Endothelial cell of umbilical vein (primary cell): ENCODE measurements around the gene CD55. TPM values are rescaled to one million over a fixed set of nuclear protein-coding genes. Genes with fewer than 3 reads are reported as not detected.
A peak's percentile ranks its signal among the peaks of the same experiment; 100 is the strongest.

Experiments
- BruUV-seq: library from RNA; stranded (reverse); fragments of 400-500 nt; replicated peaks from 2 replicates; lab custom pipeline; 2021; lab: Mats Ljungman, UMichigan
- CTCF ChIA-PET: fragments of 300-600, 350-600 bp; sonication (Branson Sonifier 250); formaldehyde crosslinking; loops from one replicate; lab custom pipeline; 2021; ENCODE audit warnings: antibody characterized with exemption, inconsistent platforms; lab: Charles Lee
- POLR2A ChIA-PET: fragments of 300-600, 350-600 bp; sonication (Branson Sonifier 250); formaldehyde crosslinking; loops from one replicate; lab custom pipeline; 2021; ENCODE audit warnings: antibody characterized with exemption, inconsistent platforms; lab: Charles Lee
- DNase-seq: peaks from one replicate; pipeline ENCODE4 v3.0.0-alpha.2; 2011; ENCODE audit warnings: low read depth, low spot score
- FAIRE-seq: peaks from 2 replicates; lab custom pipeline; 2011; peaks lifted over from hg19 to GRCh38; lab: Jason Lieb, UNC
- H2AFZ ChIP-seq: 2 replicates; pipeline ENCODE4 v1.6.0; 2012; ENCODE audit warnings: low read depth, low read length, control low read depth, inconsistent platforms
- H3K27ac ChIP-seq: 2 replicates; pipeline ENCODE4 v1.5.1; 2011; ENCODE audit warnings: low read depth, mild to moderate bottlenecking, control low read depth, low read length, moderate library complexity; ENCODE audit not compliant: insufficient read depth
- H3K27me3 ChIP-seq, 2 experiments: 2 replicates each; pipeline versions ENCODE4 v1.6.0 to v1.6.1; 2011; ENCODE audit warnings: low read length in 2 of 2, mixed read lengths in 1 of 2; ENCODE audit not compliant: control insufficient read depth in 2 of 2, insufficient read depth in 2 of 2
- H3K36me3 ChIP-seq, 2 experiments: 2 replicates in 1 of 2; 3 replicates in 1 of 2; pipeline ENCODE4 v1.5.1; 2011; ENCODE audit warnings: low read length in 2 of 2, mild to moderate bottlenecking in 1 of 2, moderate library complexity in 1 of 2; ENCODE audit not compliant: control insufficient read depth in 2 of 2, insufficient read depth in 2 of 2; ENCODE audit errors: extremely low read depth in 1 of 2
- H3K4me1 ChIP-seq: 3 replicates; pipeline ENCODE4 v1.5.1; 2011; ENCODE audit warnings: mild to moderate bottlenecking, low read length; ENCODE audit not compliant: control insufficient read depth, insufficient read depth; ENCODE audit errors: extremely low read depth
- H3K4me2 ChIP-seq: 2 replicates; pipeline ENCODE4 v1.6.1; 2011; ENCODE audit warnings: low read length, control low read depth, mixed read lengths; ENCODE audit not compliant: insufficient read depth
- H3K4me3 ChIP-seq, 3 experiments: fragments of 200-600 bp in 1 of 3; sonication (generic), shearing (Covaris generic) in 1 of 3; replicated peaks in 1 of 3; 2 replicates each; pipeline ENCODE4 v1.5.1; 2011 to 2016; ENCODE audit warnings: control low read depth in 3 of 3, low read length in 3 of 3, mild to moderate bottlenecking in 2 of 3, inconsistent platforms in 1 of 3, low read depth in 1 of 3, moderate library complexity in 1 of 3; ENCODE audit not compliant: insufficient read depth in 1 of 3
- H3K79me2 ChIP-seq: 2 replicates; pipeline ENCODE4 v1.6.0; 2012; ENCODE audit warnings: low read length, inconsistent platforms; ENCODE audit not compliant: control insufficient read depth, insufficient read depth
- H3K9ac ChIP-seq: replicated peaks from 2 replicates; pipeline ENCODE3; 2011; ENCODE audit warnings: low read length, control low read depth; ENCODE audit not compliant: insufficient read depth; ENCODE audit errors: extremely low read depth
- H3K9me1 ChIP-seq: replicated peaks from 3 replicates; pipeline ENCODE4 v1.6.0; 2011; ENCODE audit warnings: mild to moderate bottlenecking, low read length; ENCODE audit not compliant: control insufficient read depth, insufficient read depth; ENCODE audit errors: extremely low read depth
- H3K9me3 ChIP-seq: replicated peaks from 2 replicates; pipeline ENCODE4 v1.5.1; 2012; ENCODE audit warnings: low read length, inconsistent platforms; ENCODE audit not compliant: control insufficient read depth, insufficient read depth
- H4K20me1 ChIP-seq: replicated peaks from 2 replicates; pipeline ENCODE3; 2011; ENCODE audit warnings: mild to moderate bottlenecking, low read length; ENCODE audit not compliant: control insufficient read depth, insufficient read depth; ENCODE audit errors: extremely low read depth
- CTCF ChIP-seq, 2 donors: IDR thresholded peaks; 1 replicate in 1 of 2; 2 replicates in 1 of 2; pipeline ENCODE4 v1.5.1; 2011; ENCODE audit warnings: low read length in 2 of 2, mild to moderate bottlenecking in 2 of 2, moderate library complexity in 2 of 2, control low read depth in 1 of 2, inconsistent platforms in 1 of 2, low read depth in 1 of 2; ENCODE audit not compliant: insufficient read depth in 1 of 2; ENCODE audit errors: extremely low read depth in 1 of 2
- EZH2 ChIP-seq: IDR thresholded peaks from 2 replicates; pipeline ENCODE4 v1.6.1; 2012; ENCODE audit warnings: borderline replicate concordance, low read depth, mild to moderate bottlenecking, moderate library complexity, low read length, inconsistent platforms; ENCODE audit not compliant: severe bottlenecking
- FOS ChIP-seq: IDR thresholded peaks from 2 replicates; pipeline ENCODE4 v1.6.1; 2011; ENCODE audit warnings: mild to moderate bottlenecking, low read length, moderate library complexity, borderline replicate concordance; ENCODE audit not compliant: insufficient read depth
- GATA2 ChIP-seq: IDR thresholded peaks from 2 replicates; pipeline ENCODE4 v1.7.0; 2011; ENCODE audit warnings: low read depth, mild to moderate bottlenecking, moderate library complexity, mixed read lengths, low read length; ENCODE audit not compliant: insufficient read length, insufficient read depth
- JUN ChIP-seq: IDR thresholded peaks from 2 replicates; pipeline ENCODE4 v1.6.1; 2011; ENCODE audit warnings: borderline replicate concordance, low read depth; ENCODE audit not compliant: insufficient read length, insufficient read depth
- MAX ChIP-seq: IDR thresholded peaks from 2 replicates; pipeline ENCODE4 v1.6.1; 2011; ENCODE audit not compliant: insufficient read depth, insufficient read length
- MYC ChIP-seq: IDR thresholded peaks from one replicate; pipeline ENCODE4 v1.6.1; 2011; ENCODE audit warnings: mild to moderate bottlenecking, low read depth, low read length
- POLR2A ChIP-seq: IDR thresholded peaks from 2 replicates; pipeline ENCODE4 v1.6.1; 2012; ENCODE audit warnings: low read depth, mild to moderate bottlenecking, control low read depth, low read length
- POLR2AphosphoS5 ChIP-seq: IDR thresholded peaks from 2 replicates; pipeline ENCODE4 v1.6.1; 2012; ENCODE audit warnings: low read depth, mild to moderate bottlenecking, control low read depth, low read length, moderate library complexity; ENCODE audit not compliant: insufficient read depth
- dilution Hi-C: fragments of 300-500 bp; cut with MboI; formaldehyde crosslinking; loops from one replicate; pipeline ENCODE4 v1.15.0; 2019; ENCODE audit warnings: low sequenced_read_pairs; ENCODE audit not compliant: extremely low pct_ligation_motif_present
- intact Hi-C: fragments of 100-400 bp; cut with micrococcal nuclease; formaldehyde crosslinking; loops from one replicate; pipeline ENCODE4 v1.10.0; 2022
- polyA plus RNA-seq, 4 experiments: library from polyadenylated mRNA; depleted of rRNA in 3 of 4; stranded (reverse) in 3 of 4; unstranded in 1 of 4; fragments of >200 nt; gene quantifications; 2 replicates each; pipeline versions ENCODE4 v1.2.1 to v1.2.3, GENCODE V29; 2011 to 2012; ENCODE audit warnings: missing spikeins in 1 of 4
- total RNA-seq: library from RNA; stranded (reverse); gene quantifications from 2 replicates; pipeline ENCODE4 v1.2.3, GENCODE V29; 2021

Gene CD55
- total and polyA plus RNA-seq, 2 donors (not counting 3 experiments of a cell fraction or from before 2014, with no cell fraction given), result 111 to 179 TPM

GRCh38 chr1:207305489-207305873, 16.0 kb upstream of the CD55 start:
- no TSS peak for BruUV-seq
- Histone ChIP-seq H3K9me1 (no peaks in the 10 kb centered on the region), H3K36me3 (no peaks in the 10 kb centered on the region), H3K9me3 (no peaks in the 10 kb centered on the region), H3K9ac (peak overlapping the region; percentile 42), H2AFZ (no peak overlapping the region), H3K79me2 (no peaks in the 10 kb centered on the region), H3K4me1 (peaks cover 45% of the 10 kb centered on the region), H3K27ac (peak overlapping the region; percentile 91), H3K4me2 (peak overlapping the region; percentile 73), H4K20me1 (no peaks in the 10 kb centered on the region), H3K27me3 (no peaks in the 10 kb centered on the region), H3K4me3 (no peak overlapping the region)
- FAIRE-seq (no peak), DNase-seq (no peak)
- ChIA-PET POLR2A (interaction anchor here (1.2 kb wide), 1 partner anchor 16 kb away, joined by 8 read pairs; the partner anchor contains the start of gene CD55), CTCF (interaction anchor here (1.0 to 1.9 kb wide), 5 partner anchors 16 to 99 kb away, joined by 3 to 14 read pairs (median 6); partner anchors contain the start of gene CD55)
- intact Hi-C loops (loop anchor here (1.0 kb wide), 1 partner anchor 16 kb away; the partner anchor contains the start of gene CD55), dilution Hi-C loops (no loop called here)
- TF ChIP-seq GATA2 (no peak), JUN (no peak), FOS (no peak), MYC (no peak), POLR2A (no peak), POLR2AphosphoS5 (no peak), EZH2 (no peak), MAX (no peak), CTCF (IDR thresholded peaks at IDR 0.05; ENCODE audit: extremely low read depth in 1 of 2, insufficient read depth in 1 of 2, low read depth in 1 of 2, low read length in 2 of 2) (no peak)
